Activated CD8-positive, alpha-beta memory T cell treated with anti-CD3 and anti-CD28 coated beads for 4 hours (primary cell): ENCODE data around the gene PHTF2.

ENCODE experiments used
- DNase-seq, 2 donors: peaks; one replicate each; pipeline ENCODE4 v3.0.0-alpha.2; 2020; ENCODE audit warnings: low read depth in 2 of 2

The PHTF2 gene

GRCh38 chr7:77931841-77932240 lies 133.3 kb downstream of the PHTF2 start:
- DNase-seq: no peak

- no peak for DNase-seq
These were observed 134.8 kb downstream of the PHTF2 start for GRCh38 chr7:77933394-77933793.

GRCh38 chr7:77935652-77936348 lies 137.2 kb downstream of the PHTF2 start:
- DNase-seq: no peak

- DNase-seq: no peak
These were observed 142.1 kb downstream of the PHTF2 start for GRCh38 chr7:77940647-77941046.

GRCh38 chr7:77942431-77942830 lies 143.9 kb downstream of the PHTF2 start:
- no peak for DNase-seq

GRCh38 chr7:77944183-77945182 lies 145.9 kb downstream of the PHTF2 start:
- no peak for DNase-seq

GRCh38 chr7:77950548-77950947 lies 152.0 kb downstream of the PHTF2 start:
- no peak for DNase-seq

GRCh38 chr7:77954773-77955555 lies 156.4 kb downstream of the PHTF2 start:
- no peak for DNase-seq

- DNase-seq: no peak
These were observed 159.9 kb downstream of the PHTF2 start for GRCh38 chr7:77958436-77958835.

GRCh38 chr7:77959080-77959479 lies 160.5 kb downstream of the PHTF2 start:
- no peak for DNase-seq

GRCh38 chr7:77960336-77960735 lies 161.8 kb downstream of the PHTF2 start:
- DNase-seq: no peak

- DNase-seq: no peak
These were observed 168.9 kb downstream of the PHTF2 start for GRCh38 chr7:77967429-77967828.

GRCh38 chr7:77971726-77972125 lies 173.2 kb downstream of the PHTF2 start:
- no peak for DNase-seq

GRCh38 chr7:77975672-77976480 lies 177.3 kb downstream of the PHTF2 start:
- DNase-seq: no peak

- no peak for DNase-seq
These were observed 180.6 kb downstream of the PHTF2 start for GRCh38 chr7:77979219-77979618.

GRCh38 chr7:77980087-77980713 lies 181.6 kb downstream of the PHTF2 start:
- DNase-seq: no peak

- no peak for DNase-seq
These were observed 184.5 kb downstream of the PHTF2 start for GRCh38 chr7:77982926-77983550.

- no peak for DNase-seq
These were observed 185.4 kb downstream of the PHTF2 start for GRCh38 chr7:77983973-77984372.

GRCh38 chr7:77985232-77985973 lies 186.8 kb downstream of the PHTF2 start:
- DNase-seq: no peak

GRCh38 chr7:77985974-77986339 lies 187.4 kb downstream of the PHTF2 start:
- DNase-seq: no peak
